ENCODE data around the gene SMARCA2. TPM values are rescaled to one million over a fixed set of nuclear protein-coding genes. Genes with fewer than 3 reads are reported as not detected.

Gene SMARCA2
- total RNA-seq, 4 donors from 2014 or later: 76.7 to 99.0 (median 89.8) TPM

DNA sequence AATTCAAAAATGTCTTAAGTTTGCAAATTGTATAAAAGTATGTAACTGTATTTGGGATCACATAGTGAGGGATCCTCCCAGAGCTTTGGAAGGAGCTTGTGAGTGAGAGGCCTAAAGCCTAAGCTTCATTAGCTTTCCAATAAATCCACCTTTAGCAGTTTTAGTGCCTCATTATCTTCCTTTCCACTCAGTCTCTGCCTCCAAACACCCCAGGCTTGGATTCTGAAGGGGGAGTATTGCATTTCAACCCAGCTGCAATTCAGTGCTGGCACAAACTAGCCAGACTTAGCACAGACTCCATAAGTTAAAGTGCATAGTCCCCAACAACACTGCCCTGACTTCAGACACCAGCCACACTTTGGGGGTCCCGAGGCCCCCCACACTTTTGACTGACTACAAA is 113.5 kb downstream of the SMARCA2 start:
- TF ChIP-seq POLR2AphosphoS5 (IDR thresholded peaks at IDR 0.05): no peak
- no peak for TF ChIP-seq EP300 (IDR thresholded peaks at IDR 0.05)
- no peak for TF ChIP-seq POLR2A (IDR thresholded peaks at IDR 0.05; ENCODE audit: low read depth)
- TF ChIP-seq, protein P1, sequence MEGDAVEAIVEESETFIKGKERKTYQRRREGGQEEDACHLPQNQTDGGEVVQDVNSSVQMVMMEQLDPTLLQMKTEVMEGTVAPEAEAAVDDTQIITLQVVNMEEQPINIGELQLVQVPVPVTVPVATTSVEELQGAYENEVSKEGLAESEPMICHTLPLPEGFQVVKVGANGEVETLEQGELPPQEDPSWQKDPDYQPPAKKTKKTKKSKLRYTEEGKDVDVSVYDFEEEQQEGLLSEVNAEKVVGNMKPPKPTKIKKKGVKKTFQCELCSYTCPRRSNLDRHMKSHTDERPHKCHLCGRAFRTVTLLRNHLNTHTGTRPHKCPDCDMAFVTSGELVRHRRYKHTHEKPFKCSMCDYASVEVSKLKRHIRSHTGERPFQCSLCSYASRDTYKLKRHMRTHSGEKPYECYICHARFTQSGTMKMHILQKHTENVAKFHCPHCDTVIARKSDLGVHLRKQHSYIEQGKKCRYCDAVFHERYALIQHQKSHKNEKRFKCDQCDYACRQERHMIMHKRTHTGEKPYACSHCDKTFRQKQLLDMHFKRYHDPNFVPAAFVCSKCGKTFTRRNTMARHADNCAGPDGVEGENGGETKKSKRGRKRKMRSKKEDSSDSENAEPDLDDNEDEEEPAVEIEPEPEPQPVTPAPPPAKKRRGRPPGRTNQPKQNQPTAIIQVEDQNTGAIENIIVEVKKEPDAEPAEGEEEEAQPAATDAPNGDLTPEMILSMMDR (IDR thresholded peaks at IDR 0.05): no peak
- Histone ChIP-seq H3K27me3 (no peaks in the 10 kb centered on the region), H3K4me1 (peaks cover 60 to 88% (median 77%) of the 10 kb centered on the region in 4 donors), H3K9me3 (no peaks in the 10 kb centered on the region), H3K36me3 (peaks cover 0 to 11% (median 6%) of the 10 kb centered on the region in 4 donors), H3K4me3 (no peak overlapping the region), H3K27ac (replicated peaks in 1 of 4) (peak overlapping the region; percentile 80 to 83 (median 82))
- DNase-seq (ENCODE audit: extremely low spot score): no peak
- intact Hi-C loops (cut with DNase I): loop anchor here (10.0 kb wide), 2 partner anchors 114 to 366 kb away; partner anchors contain the start of gene SMARCA2
- WGBS: 75% methylated on average over 1 of the region's 1 CpG

DNA sequence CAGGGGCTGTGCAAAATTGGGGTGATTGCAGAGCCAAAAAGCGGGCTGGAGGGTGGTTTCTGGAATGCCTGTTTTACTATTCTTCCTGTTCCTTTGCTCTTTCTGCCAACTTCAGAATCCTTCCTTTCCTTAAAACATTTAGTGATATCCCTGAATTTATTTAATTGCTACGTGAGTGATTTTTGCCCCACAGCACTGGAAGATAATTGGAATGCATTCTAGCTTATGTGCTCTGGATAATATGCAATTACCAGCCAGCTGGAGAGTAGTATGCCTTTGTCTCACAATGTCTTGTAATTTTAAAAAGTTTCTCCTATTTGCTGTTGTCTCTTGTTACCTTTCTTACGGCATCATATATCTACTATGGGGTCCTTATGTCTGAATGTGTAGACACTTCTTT is 115.8 kb downstream of the SMARCA2 start:
- Histone ChIP-seq H3K36me3 (peaks cover 0 to 18% (median 5%) of the 10 kb centered on the region in 4 donors), H3K4me3 (no peak overlapping the region), H3K27ac (replicated peaks in 1 of 4) (no peak overlapping the region), H3K9me3 (no peaks in the 10 kb centered on the region), H3K27me3 (no peaks in the 10 kb centered on the region), H3K4me1 (peaks cover 50 to 79% (median 69%) of the 10 kb centered on the region in 4 donors)
- intact Hi-C loops (cut with DNase I): loop anchor here (5.0 kb wide), 1 partner anchor 51 kb away; no protein-coding TSS in a partner anchor
- WGBS: 71% methylated on average over 3 of the region's 3 CpGs
- DNase-seq (ENCODE audit: extremely low spot score): no peak
- TF ChIP-seq POLR2AphosphoS5 (IDR thresholded peaks at IDR 0.05) (no peak), POLR2A (IDR thresholded peaks at IDR 0.05; ENCODE audit: low read depth) (no peak), EP300 (IDR thresholded peaks at IDR 0.05) (no peak)
- TF ChIP-seq, protein P1 (IDR thresholded peaks at IDR 0.05): no peak

DNA sequence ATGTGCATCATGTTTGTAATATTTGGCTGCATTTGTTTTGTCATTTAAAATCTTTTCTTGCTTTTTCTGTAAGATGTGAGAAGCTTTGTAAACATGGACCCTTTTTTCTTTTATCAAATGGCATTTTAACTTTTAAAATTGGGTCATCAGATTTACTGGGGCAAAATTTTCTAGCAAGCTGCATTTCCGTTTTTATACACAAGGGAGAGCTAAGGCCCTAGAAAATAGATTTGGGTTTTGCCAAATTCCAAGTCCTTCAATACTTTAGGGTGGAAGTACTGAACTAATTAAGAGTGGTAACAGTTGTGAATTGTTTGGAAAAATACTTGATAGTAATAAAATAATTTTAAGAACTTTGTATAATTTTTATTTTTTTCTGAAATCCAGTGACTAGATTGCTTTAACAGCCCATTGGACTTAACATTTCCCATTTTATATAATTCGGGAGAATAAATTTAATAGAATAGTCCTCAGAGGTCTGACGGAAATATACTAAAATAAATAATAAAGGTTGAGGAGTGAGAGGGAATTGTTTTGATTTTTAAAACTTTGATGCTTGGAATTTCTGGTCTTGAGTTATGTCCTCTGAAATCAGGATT is 117.4 kb downstream of the SMARCA2 start:
- H3K4me3 ChIP-seq: no peak overlapping the region
- H3K9me3 ChIP-seq: no peaks in the 10 kb centered on the region
- 46% methylated on average over 3 of the region's 3 CpGs for WGBS
- DNase-seq (ENCODE audit: extremely low spot score): no peak
- H3K4me1 ChIP-seq: peaks cover 34 to 67% (median 52%) of the 10 kb centered on the region in 4 donors
- TF ChIP-seq, protein P1 (IDR thresholded peaks at IDR 0.05): peak; percentile 80 to 88 (median 80)
- TF ChIP-seq EP300 (IDR thresholded peaks at IDR 0.05): no peak
- no peak overlapping the region for H3K27ac ChIP-seq (replicated peaks in 1 of 4)
- no peaks in the 10 kb centered on the region for H3K27me3 ChIP-seq
- intact Hi-C loops (cut with DNase I): loop anchor here (5.0 kb wide), 1 partner anchor 50 kb away; no protein-coding TSS in a partner anchor
- H3K36me3 ChIP-seq: peaks cover 0 to 25% (median 8%) of the 10 kb centered on the region in 4 donors

DNA sequence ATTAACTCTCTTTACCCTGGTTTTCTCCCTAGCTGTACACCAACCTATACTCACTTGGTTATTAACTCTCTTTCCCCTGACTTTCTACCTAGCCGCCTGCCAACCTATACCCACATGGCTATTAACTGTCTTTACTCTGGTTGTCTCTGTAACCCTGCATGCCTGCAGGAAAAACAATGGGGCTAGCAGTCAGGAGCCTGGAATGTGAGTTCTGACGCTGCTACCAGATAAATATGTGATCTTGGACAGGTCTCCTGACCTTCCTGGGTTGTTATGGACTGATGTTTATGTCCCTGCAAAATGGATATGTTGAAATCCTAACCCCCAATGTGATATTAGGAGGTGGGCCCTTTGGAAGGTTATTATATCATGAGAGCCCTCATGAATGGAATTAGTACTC is 119.2 kb downstream of the SMARCA2 start:
- WGBS: 70% methylated on average over 2 of the region's 2 CpGs
- intact Hi-C loops (cut with DNase I): loop anchor here (5.0 kb wide), 1 partner anchor 48 kb away; no protein-coding TSS in a partner anchor
- no peaks in the 10 kb centered on the region for H3K9me3 ChIP-seq

More for the DNA sequence above, 119.2 kb downstream of the SMARCA2 start:
- H3K4me1 ChIP-seq: peaks cover 22 to 50% (median 35%) of the 10 kb centered on the region in 4 donors
- no peak for DNase-seq (ENCODE audit: extremely low spot score)
- H3K27me3 ChIP-seq: no peaks in the 10 kb centered on the region
- no peak for TF ChIP-seq EP300 (IDR thresholded peaks at IDR 0.05)
- TF ChIP-seq POLR2AphosphoS5 (IDR thresholded peaks at IDR 0.05): no peak
- TF ChIP-seq, protein P1 (IDR thresholded peaks at IDR 0.05): no peak
- TF ChIP-seq POLR2A (IDR thresholded peaks at IDR 0.05; ENCODE audit: low read depth): no peak
- H3K4me3 ChIP-seq: no peak overlapping the region
- no peak overlapping the region for H3K27ac ChIP-seq (replicated peaks in 1 of 4)
- peaks cover 0 to 32% (median 8%) of the 10 kb centered on the region in 4 donors for H3K36me3 ChIP-seq

Measured in esophagus muscularis mucosa (tissue), 4 donors.